HCT116 (cell line): Measurements from ENCODE around the gene POLR2H. TPM values are rescaled to one million over a fixed set of nuclear protein-coding genes. Genes with fewer than 3 reads are reported as not detected.

ENCODE experiments used
- ATAC-seq: fragments of 200-7000 bp; cut with Tn5 transposase; 2 replicates; pipeline ENCODE4 v1.9.1; 2020; ENCODE audit warnings: mild to moderate bottlenecking, moderate library complexity
- BruUV-seq: library from RNA; stranded (reverse); fragments of 400-500 nt; replicated peaks from 2 replicates; lab custom pipeline; 2021; lab: Mats Ljungman, UMichigan
- CTCF ChIA-PET: fragments of 300-600 bp; sonication (Branson Sonifier 250); formaldehyde crosslinking; loops from one replicate; lab custom pipeline; 2021; ENCODE audit warnings: antibody characterized with exemption; lab: Charles Lee
- POLR2A ChIA-PET: fragments of 300-600, 350-600 bp; sonication (Branson Sonifier 250); formaldehyde crosslinking; loops from one replicate; lab custom pipeline; 2021; ENCODE audit warnings: antibody characterized with exemption; lab: Charles Lee
- RAD21 ChIA-PET, 2 experiments: fragments of 300-600 bp; sonication (Branson Sonifier 250); formaldehyde crosslinking; loops; one replicate each; lab custom pipeline; 2023; ENCODE audit warnings: low total read pairs in 2 of 2; ENCODE audit not compliant: uncharacterized antibody in 2 of 2, unreplicated experiment in 2 of 2, low non-redundant PET in 1 of 2; lab: Charles Lee
- DNase-seq: peaks from one replicate; pipeline ENCODE4 v3.0.0-alpha.2; 2010; ENCODE audit warnings: low read depth, low spot score
- H2AFZ ChIP-seq: fragments of 200-600 bp; shearing (Covaris generic), sonication (generic); 2 replicates; pipeline ENCODE4 v1.6.1; 2017; ENCODE audit warnings: low read depth, mixed run types, mixed read lengths, antibody characterized with exemption, low read length; ENCODE audit not compliant: poor library complexity, severe bottlenecking
- H3K27ac ChIP-seq: 2 replicates; pipeline ENCODE4 v1.5.1; 2012; ENCODE audit warnings: low read depth, low read length
- H3K27me3 ChIP-seq: fragments of 200-600 bp; sonication (generic); 2 replicates; pipeline ENCODE4 v1.6.1; 2016; ENCODE audit warnings: mixed run types, low read length, mixed read lengths; ENCODE audit not compliant: insufficient read depth
- H3K36me3 ChIP-seq, 2 experiments: fragments of 200-500 bp in 1 of 2; fragments of 200-600 bp in 1 of 2; sonication (Bioruptor generic) in 1 of 2; sonication (generic) in 1 of 2; 2 replicates each; pipeline versions ENCODE4 v1.5.1 to v1.6.1; 2014 to 2016; ENCODE audit warnings: low read length in 2 of 2, inconsistent platforms in 1 of 2, mixed read lengths in 1 of 2, mixed run types in 1 of 2; ENCODE audit not compliant: insufficient read depth in 2 of 2, control insufficient read depth in 1 of 2
- H3K4me1 ChIP-seq, 2 experiments: fragments of 200-600 bp in 1 of 2; sonication (generic) in 1 of 2; 2 replicates each; pipeline versions ENCODE4 v1.5.1 to v1.6.1; 2012 to 2017; ENCODE audit warnings: low read length in 2 of 2, inconsistent platforms in 1 of 2, mild to moderate bottlenecking in 1 of 2, mixed read lengths in 1 of 2, mixed run types in 1 of 2, moderate library complexity in 1 of 2; ENCODE audit not compliant: insufficient read depth in 2 of 2, control insufficient read depth in 1 of 2
- H3K4me2 ChIP-seq: fragments of 200-600 bp; sonication (generic); 2 replicates; pipeline ENCODE4 v1.6.1; 2017; ENCODE audit warnings: mixed run types, low read length, mixed read lengths
- H3K4me3 ChIP-seq, 2 experiments: fragments of 200-600 bp in 1 of 2; sonication (generic) in 1 of 2; replicated peaks in 1 of 2; 2 replicates each; pipeline ENCODE4 v1.5.1; 2011 to 2016; ENCODE audit warnings: low read length in 2 of 2, control low read depth in 1 of 2, low read depth in 1 of 2, mild to moderate bottlenecking in 1 of 2, mixed read lengths in 1 of 2, mixed run types in 1 of 2
- H3K79me2 ChIP-seq: fragments of 200-600 bp; sonication (generic); 2 replicates; pipeline ENCODE4 v1.6.1; 2017; ENCODE audit warnings: mild to moderate bottlenecking, mixed run types, low read length, moderate library complexity, mixed read lengths; ENCODE audit not compliant: insufficient read depth
- H3K9ac ChIP-seq: fragments of 200-600 bp; sonication (generic); 2 replicates; pipeline ENCODE4 v1.6.1; 2016; ENCODE audit warnings: low read length, mixed read lengths
- H3K9me2 ChIP-seq: fragments of 200-600 bp; sonication (generic), shearing (Covaris generic); 2 replicates; pipeline ENCODE4 v1.6.1; 2017; ENCODE audit warnings: mixed run types, mild to moderate bottlenecking, moderate library complexity; ENCODE audit not compliant: insufficient read depth
- H3K9me3 ChIP-seq, 2 experiments: fragments of 200-500 bp in 1 of 2; fragments of 200-600 bp in 1 of 2; sonication (Bioruptor generic) in 1 of 2; sonication (generic) in 1 of 2; 2 replicates each; pipeline ENCODE4 v1.6.1; 2014 to 2017; ENCODE audit warnings: low read length in 2 of 2, mixed read lengths in 2 of 2, inconsistent platforms in 1 of 2, low read depth in 1 of 2, mild to moderate bottlenecking in 1 of 2, mixed run types in 1 of 2, moderate library complexity in 1 of 2; ENCODE audit not compliant: control insufficient read depth in 1 of 2, insufficient read depth in 1 of 2
- H4K20me1 ChIP-seq: fragments of 200-600 bp; sonication (generic), shearing (Covaris generic); 2 replicates; pipeline ENCODE4 v1.6.1; 2017; ENCODE audit warnings: mixed run types, mild to moderate bottlenecking, moderate library complexity; ENCODE audit not compliant: insufficient read depth
- ELF1 ChIP-seq: IDR thresholded peaks from 2 replicates; pipeline ENCODE4 v1.6.1; 2012; ENCODE audit warnings: low read depth, borderline replicate concordance
- MAX ChIP-seq: IDR thresholded peaks from 2 replicates; pipeline ENCODE4 v1.6.1; 2012
- POLR2A ChIP-seq: IDR thresholded peaks from 2 replicates; pipeline ENCODE4 v1.7.0; 2011; ENCODE audit warnings: borderline replicate concordance; ENCODE audit not compliant: insufficient read depth, insufficient read length; ENCODE audit errors: extremely low read depth
- SIN3A ChIP-seq: IDR thresholded peaks from 2 replicates; pipeline ENCODE4 v1.6.1; 2012; ENCODE audit warnings: low read depth
- SP1 ChIP-seq: IDR thresholded peaks from 2 replicates; pipeline ENCODE4 v1.6.1; 2012; ENCODE audit warnings: low read depth
- SRF ChIP-seq: IDR thresholded peaks from 2 replicates; pipeline ENCODE4 v1.6.1; 2012; ENCODE audit warnings: low read depth
- ZNF274 ChIP-seq: fragments of 200-500 bp; sonication (Bioruptor generic); IDR thresholded peaks from 2 replicates; pipeline ENCODE4 v1.6.1; 2014; ENCODE audit warnings: mild to moderate bottlenecking, low read depth, low read length, inconsistent platforms
- intact Hi-C: fragments of 100-400 bp; cut with micrococcal nuclease; formaldehyde crosslinking; loops from 2 replicates; pipeline ENCODE4 v1.10.0; 2022
- total RNA-seq: library from RNA; stranded (reverse); gene quantifications from one replicate; pipeline ENCODE4 v1.2.1, GENCODE V29; 2021; ENCODE audit not compliant: unreplicated experiment
- TF ChIP-seq, protein P1 (sequence below), 3 experiments: fragments of 200-600 bp in 1 of 3; sonication (generic) in 1 of 3; IDR thresholded peaks in 2 of 3; conservative IDR thresholded peaks in 1 of 3; 2 replicates each; pipeline ENCODE4 v1.5.1; 2012 to 2017; ENCODE audit warnings: low read depth in 2 of 3, low read length in 2 of 3, antibody characterized with exemption in 1 of 3, borderline replicate concordance in 1 of 3, control low read depth in 1 of 3, mild to moderate bottlenecking in 1 of 3, mixed read lengths in 1 of 3, mixed run types in 1 of 3, moderate library complexity in 1 of 3; ENCODE audit not compliant: insufficient read depth in 1 of 3

The POLR2H gene
- total RNA-seq, 1 experiment from 2014 or later = 156 TPM

DNA sequence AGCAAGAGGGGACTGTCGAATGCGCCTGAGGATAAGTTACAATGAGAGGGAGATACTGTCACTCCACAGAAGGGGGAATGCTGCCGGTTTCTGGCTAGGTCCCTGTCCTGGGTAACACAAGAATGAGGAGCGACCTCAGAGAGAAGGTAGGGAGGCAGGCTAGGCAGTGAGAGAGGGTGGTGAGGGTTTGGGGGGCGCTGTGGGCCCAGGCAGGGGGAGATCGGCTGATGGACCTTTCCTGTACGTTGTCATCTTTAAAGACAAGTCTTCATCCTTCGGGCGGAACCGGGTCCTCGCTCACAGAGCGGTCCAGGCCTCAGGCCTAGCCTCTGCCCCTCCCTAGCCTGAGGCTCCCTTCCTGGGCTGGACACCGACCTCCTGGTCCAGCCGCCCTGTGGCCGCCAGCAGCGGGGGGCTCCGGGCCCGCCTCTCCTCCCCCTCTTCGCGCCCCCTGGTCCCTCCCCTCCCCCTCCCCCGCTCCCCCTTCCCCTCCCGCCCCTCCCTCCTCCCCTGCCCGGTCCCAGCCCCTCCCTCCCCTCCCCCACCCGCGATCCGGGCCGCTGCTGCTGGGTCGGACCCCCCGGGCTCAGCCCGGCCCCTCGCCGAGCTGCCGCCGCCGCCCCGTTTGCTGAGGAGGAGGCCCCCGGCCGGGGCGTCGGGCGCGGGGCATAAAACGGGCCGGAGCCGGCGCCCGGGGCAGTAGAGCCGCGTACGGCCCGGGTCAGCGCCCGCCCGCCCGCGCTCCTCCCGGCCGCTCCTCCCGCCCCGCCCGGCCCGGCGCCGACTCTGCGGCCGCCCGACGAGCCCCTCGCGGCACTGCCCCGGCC lies 18.1 kb downstream of the POLR2H start, which contains the start of gene CHRD:
Gene CHRD, plus strand, starts transcription at position 697 of the 827 bp plus-strand sequence. CDS start 265 bp downstream, outside the sequence.
- H4K20me1 ChIP-seq = no peaks in the 10 kb centered on the region
- peak within 1 kb of the TSS; percentile 87 for H3K4me2 ChIP-seq
- DNase-seq (no peak), ATAC-seq (peak; percentile 59)
- ChIA-PET POLR2A (no interaction called here), CTCF (interaction anchor here (1.0 kb wide), 1 partner anchor 8 kb away, joined by 3 read pairs; no protein-coding TSS in a partner anchor), RAD21 (no interaction called here)
- peak within 1 kb of the TSS; percentile 18; the same call in 1 of the 2 replicates for H3K27ac ChIP-seq
- no peaks in the 10 kb centered on the region for H3K9me2 ChIP-seq
- intact Hi-C loops = loop anchor here (10.0 kb wide), 2 partner anchors 135 to 395 kb away; no protein-coding TSS in a partner anchor
- no peaks in the 10 kb centered on the region for H3K36me3 ChIP-seq
- H2AFZ ChIP-seq = peak within 1 kb of the TSS; percentile 74
- no peaks in the 10 kb centered on the region for H3K27me3 ChIP-seq
- no peaks in the 10 kb centered on the region for H3K9me3 ChIP-seq
- BruUV-seq = no TSS peak
- peaks cover 4 to 20% of the 10 kb centered on the region in 2 experiments; a peak in 2 of 4 replicates for H3K4me1 ChIP-seq
- no peaks in the 10 kb centered on the region for H3K79me2 ChIP-seq
- no peak for TF ChIP-seq MAX
- TF ChIP-seq POLR2A = no peak
- TF ChIP-seq ELF1 = no peak
- TF ChIP-seq SP1 = no peak
- no peak for TF ChIP-seq SIN3A
- peak within 1 kb of the TSS; percentile 36 to 58 for H3K4me3 ChIP-seq
- peak within 1 kb of the TSS; percentile 40; the same call in 1 of the 2 replicates for H3K9ac ChIP-seq

- H2AFZ ChIP-seq = no peak overlapping the region
- H3K4me2 ChIP-seq = peak overlapping the region; percentile 87
- H3K79me2 ChIP-seq = no peaks in the 10 kb centered on the region
- ATAC-seq (peak; percentile 80), DNase-seq (no peak)
- CTCF ChIA-PET = interaction anchor here (1.0 kb wide), 1 partner anchor 9 kb away, joined by 3 read pairs; no protein-coding TSS in a partner anchor
- TF ChIP-seq, protein P1, sequence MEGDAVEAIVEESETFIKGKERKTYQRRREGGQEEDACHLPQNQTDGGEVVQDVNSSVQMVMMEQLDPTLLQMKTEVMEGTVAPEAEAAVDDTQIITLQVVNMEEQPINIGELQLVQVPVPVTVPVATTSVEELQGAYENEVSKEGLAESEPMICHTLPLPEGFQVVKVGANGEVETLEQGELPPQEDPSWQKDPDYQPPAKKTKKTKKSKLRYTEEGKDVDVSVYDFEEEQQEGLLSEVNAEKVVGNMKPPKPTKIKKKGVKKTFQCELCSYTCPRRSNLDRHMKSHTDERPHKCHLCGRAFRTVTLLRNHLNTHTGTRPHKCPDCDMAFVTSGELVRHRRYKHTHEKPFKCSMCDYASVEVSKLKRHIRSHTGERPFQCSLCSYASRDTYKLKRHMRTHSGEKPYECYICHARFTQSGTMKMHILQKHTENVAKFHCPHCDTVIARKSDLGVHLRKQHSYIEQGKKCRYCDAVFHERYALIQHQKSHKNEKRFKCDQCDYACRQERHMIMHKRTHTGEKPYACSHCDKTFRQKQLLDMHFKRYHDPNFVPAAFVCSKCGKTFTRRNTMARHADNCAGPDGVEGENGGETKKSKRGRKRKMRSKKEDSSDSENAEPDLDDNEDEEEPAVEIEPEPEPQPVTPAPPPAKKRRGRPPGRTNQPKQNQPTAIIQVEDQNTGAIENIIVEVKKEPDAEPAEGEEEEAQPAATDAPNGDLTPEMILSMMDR (IDR thresholded peaks at IDR 0.05 in 2 of 3, conservative IDR thresholded peaks at IDR 0.05 in 1 of 3; ENCODE audit: borderline replicate concordance in 1 of 3, insufficient read depth in 1 of 3, low read depth in 2 of 3, low read length in 2 of 3) = no peak
- TF ChIP-seq MAX (no peak), ZNF274 (no peak), SRF (no peak)
- H3K4me3 ChIP-seq = peak overlapping the region; percentile 36 to 58
- no peaks in the 10 kb centered on the region for H3K27me3 ChIP-seq
- BruUV-seq = no TSS peak
- no peaks in the 10 kb centered on the region for H3K36me3 ChIP-seq
- H3K9me3 ChIP-seq = no peaks in the 10 kb centered on the region
- intact Hi-C loops = no loop called here
- POLR2A ChIA-PET = no interaction called here
- H3K4me1 ChIP-seq = peaks cover 4 to 20% of the 10 kb centered on the region in 2 experiments; a peak in 2 of 4 replicates
- H3K9ac ChIP-seq = peak overlapping the region; percentile 40; the same call in 1 of the 2 replicates
- H3K27ac ChIP-seq = peak overlapping the region; percentile 18; the same call in 1 of the 2 replicates
- H3K9me2 ChIP-seq = no peaks in the 10 kb centered on the region
- RAD21 ChIA-PET = no interaction called here
- H4K20me1 ChIP-seq = no peaks in the 10 kb centered on the region
These were observed 18.7 kb downstream of the POLR2H start for GRCh38 chr3:184380185-184380626.
